ENCODE measurements around the gene CCL22. TPM values are rescaled to one million over a fixed set of nuclear protein-coding genes. Genes with fewer than 3 reads are reported as not detected.
"Not testable (repeated sequence)": the region's sequence is repeated elsewhere in the genome, so short reads cannot be mapped to it uniquely, and the experiment has no call there.

Gene CCL22
- not detected in 2 replicates for total RNA-seq

GRCh38 chr16:57358527-57359095 lies at the start of gene CCL22:
Gene CCL22 (plus strand): TSS chr16:57358783. CDS start chr16:57358817, 34 bp downstream.
- DNase-seq: no peak

- DNase-seq: no peak
These were observed 47.8 kb upstream of the CCL22 start for GRCh38 chr16:57310801-57311200.

GRCh38 chr16:57313509-57313908 lies 45.1 kb upstream of the CCL22 start:
- DNase-seq: no peak

GRCh38 chr16:57314161-57314785 lies 44.3 kb upstream of the CCL22 start:
- DNase-seq: peak; percentile 25

- DNase-seq: no peak
These were observed 43.2 kb upstream of the CCL22 start for GRCh38 chr16:57315416-57315815.

GRCh38 chr16:57316390-57317017 lies 42.1 kb upstream of the CCL22 start:
- DNase-seq: peak; percentile 99

- DNase-seq: no peak
These were observed 40.2 kb upstream of the CCL22 start for GRCh38 chr16:57318240-57318970.

GRCh38 chr16:57319646-57320045 lies 38.9 kb upstream of the CCL22 start:
- DNase-seq: no peak

- DNase-seq: no peak
These were observed 33.8 kb upstream of the CCL22 start for GRCh38 chr16:57324749-57325148.

GRCh38 chr16:57325458-57325857 lies 33.1 kb upstream of the CCL22 start:
- DNase-seq: no peak

GRCh38 chr16:57329718-57330327 lies 28.8 kb upstream of the CCL22 start:
- DNase-seq: no peak

- DNase-seq: no peak
These were observed 27.2 kb upstream of the CCL22 start for GRCh38 chr16:57331355-57331754.

GRCh38 chr16:57333402-57333801 lies 25.2 kb upstream of the CCL22 start:
- DNase-seq: no peak

- peak; percentile 79 for DNase-seq
These were observed 23.2 kb upstream of the CCL22 start for GRCh38 chr16:57335366-57335765.

- no peak for DNase-seq
These were observed 17.5 kb upstream of the CCL22 start for GRCh38 chr16:57341062-57341440.

GRCh38 chr16:57341441-57342303 lies 16.9 kb upstream of the CCL22 start:
- DNase-seq: peak; percentile 70

GRCh38 chr16:57342606-57343005 lies 16.0 kb upstream of the CCL22 start:
- not testable (repeated sequence) for DNase-seq

GRCh38 chr16:57343221-57343620 lies 15.4 kb upstream of the CCL22 start:
- DNase-seq: no peak

GRCh38 chr16:57344094-57344493 lies 14.5 kb upstream of the CCL22 start:
- not testable (repeated sequence) for DNase-seq

GRCh38 chr16:57345021-57345420 lies 13.6 kb upstream of the CCL22 start:
- no peak for DNase-seq

GRCh38 chr16:57345666-57346204 lies 12.8 kb upstream of the CCL22 start:
- DNase-seq: no peak

- DNase-seq: no peak
These were observed 10.7 kb upstream of the CCL22 start for GRCh38 chr16:57347858-57348257.

Data from dermis blood vessel endothelial cell (primary cell).